ENCODE results near the gene GOT1. TPM values are rescaled to one million over a fixed set of nuclear protein-coding genes. Genes with fewer than 3 reads are reported as not detected.

GOT1 gene
- polyA plus RNA-seq, 2 donors = 29.6 to 57.8 TPM

DNA sequence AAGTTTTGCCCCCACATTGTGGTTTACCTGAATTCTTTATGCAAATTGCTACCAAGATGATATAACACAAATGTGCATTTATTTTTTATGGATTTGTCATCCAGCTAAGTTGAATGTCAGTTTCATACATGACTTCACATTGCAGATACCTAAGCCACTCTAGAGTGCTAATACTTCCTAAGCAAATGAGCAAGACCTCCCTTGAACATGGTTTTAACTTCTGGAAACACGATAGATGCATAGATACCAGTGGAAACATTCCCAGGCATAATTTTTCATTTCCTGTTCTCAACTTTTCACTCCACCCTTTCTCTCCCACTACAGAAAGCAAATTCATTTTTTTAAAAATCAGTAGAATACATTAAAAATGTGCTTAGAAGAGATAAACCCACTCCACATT lies 20.3 kb downstream of the GOT1 start:
- H3K4me3 ChIP-seq (ENCODE audit: low read depth in 1 of 2, low read length in 2 of 2) = no peak overlapping the region
- 60 to 65% methylated on average over 1 of the region's 1 CpG for WGBS, 2 donors
- H3K36me3 ChIP-seq (ENCODE audit: control insufficient read depth in 2 of 2, insufficient read depth in 2 of 2, low read length in 1 of 2) = peaks cover 4 to 5% of the 10 kb centered on the region in 2 donors
- no peaks in the 10 kb centered on the region for H3K4me1 ChIP-seq (ENCODE audit: control insufficient read depth in 2 of 2, insufficient read depth in 2 of 2, low read length in 1 of 2)
- H3K27ac ChIP-seq (ENCODE audit: low read depth in 2 of 2, low read length in 1 of 2) = no peak overlapping the region
- H3K9me3 ChIP-seq (ENCODE audit: control insufficient read depth in 2 of 2, insufficient read depth in 1 of 2, low read depth in 1 of 2, low read length in 1 of 2) = no peaks in the 10 kb centered on the region
- no peaks in the 10 kb centered on the region for H3K27me3 ChIP-seq (ENCODE audit: control insufficient read depth in 1 of 2, insufficient read depth in 2 of 2, low read length in 2 of 2)

DNA sequence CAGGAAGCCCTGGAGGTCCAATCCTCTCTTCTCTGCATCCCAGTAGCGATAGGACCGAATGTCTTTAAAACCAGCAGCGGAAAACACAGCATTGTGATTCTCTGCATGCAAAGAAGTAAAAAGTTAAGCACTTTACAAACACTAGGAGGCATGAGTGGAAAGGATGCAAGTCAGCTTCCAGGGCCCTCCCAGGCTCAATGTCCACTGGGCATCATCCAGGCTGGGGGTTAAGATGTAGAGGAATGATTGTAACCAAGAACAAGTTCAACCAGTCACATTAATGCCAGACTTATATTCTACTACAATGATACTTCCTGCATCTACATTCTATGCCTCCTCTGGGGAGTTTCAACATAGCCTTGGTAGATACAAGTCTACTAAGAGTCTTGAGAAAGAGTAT lies 24.3 kb downstream of the GOT1 start:
- Histone ChIP-seq H3K36me3 (ENCODE audit: control insufficient read depth in 2 of 2, insufficient read depth in 2 of 2, low read length in 1 of 2) (peaks cover 25 to 26% of the 10 kb centered on the region in 2 donors), H3K27ac (ENCODE audit: low read depth in 2 of 2, low read length in 1 of 2) (peak overlapping the region; percentile 52 to 56), H3K4me1 (ENCODE audit: control insufficient read depth in 2 of 2, insufficient read depth in 2 of 2, low read length in 1 of 2) (no peaks in the 10 kb centered on the region), H3K27me3 (ENCODE audit: control insufficient read depth in 1 of 2, insufficient read depth in 2 of 2, low read length in 2 of 2) (no peaks in the 10 kb centered on the region), H3K4me3 (ENCODE audit: low read depth in 1 of 2, low read length in 2 of 2) (no peak overlapping the region), H3K9me3 (ENCODE audit: control insufficient read depth in 2 of 2, insufficient read depth in 1 of 2, low read depth in 1 of 2, low read length in 1 of 2) (no peaks in the 10 kb centered on the region)
- WGBS, 2 donors = 97 to 99% methylated on average over 3 of the region's 3 CpGs

DNA sequence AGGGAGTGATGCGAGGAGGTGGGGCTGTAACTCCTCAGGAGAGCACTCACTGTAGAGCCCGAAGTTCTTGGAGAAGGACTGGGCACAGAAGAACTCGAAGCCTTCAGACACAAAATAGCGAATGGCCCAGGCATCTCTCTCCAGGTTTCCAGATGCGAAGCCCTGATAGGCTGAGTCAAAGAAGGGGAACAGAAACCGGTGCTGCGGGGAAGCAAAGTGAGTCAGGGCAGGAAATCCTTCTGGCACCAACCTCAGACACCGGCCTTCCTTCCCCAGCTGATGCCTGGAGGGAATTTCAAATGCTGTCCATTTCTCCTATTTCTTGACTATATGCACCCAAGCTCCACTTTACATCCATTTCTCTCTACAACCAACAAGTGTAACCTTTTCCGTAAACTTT lies 26.8 kb downstream of the GOT1 start:
- H3K4me1 ChIP-seq (ENCODE audit: control insufficient read depth in 2 of 2, insufficient read depth in 2 of 2, low read length in 1 of 2) = no peaks in the 10 kb centered on the region
- no peaks in the 10 kb centered on the region for H3K9me3 ChIP-seq (ENCODE audit: control insufficient read depth in 2 of 2, insufficient read depth in 1 of 2, low read depth in 1 of 2, low read length in 1 of 2)
- H3K36me3 ChIP-seq (ENCODE audit: control insufficient read depth in 2 of 2, insufficient read depth in 2 of 2, low read length in 1 of 2) = peaks cover 25 to 26% of the 10 kb centered on the region in 2 donors
- H3K4me3 ChIP-seq (ENCODE audit: low read depth in 1 of 2, low read length in 2 of 2) = no peak overlapping the region
- no peaks in the 10 kb centered on the region for H3K27me3 ChIP-seq (ENCODE audit: control insufficient read depth in 1 of 2, insufficient read depth in 2 of 2, low read length in 2 of 2)
- WGBS, 2 donors = 74 to 76% methylated on average over 9 of the region's 9 CpGs
- no peak overlapping the region for H3K27ac ChIP-seq (ENCODE audit: low read depth in 2 of 2, low read length in 1 of 2)

GRCh38 chr10:99399664-99400063 lies 30.8 kb downstream of the GOT1 start:
- Histone ChIP-seq H3K27me3 (ENCODE audit: control insufficient read depth in 1 of 2, insufficient read depth in 2 of 2, low read length in 2 of 2) (no peaks in the 10 kb centered on the region), H3K4me3 (ENCODE audit: low read depth in 1 of 2, low read length in 2 of 2) (no peak overlapping the region), H3K36me3 (ENCODE audit: control insufficient read depth in 2 of 2, insufficient read depth in 2 of 2, low read length in 1 of 2) (peaks cover 22 to 27% of the 10 kb centered on the region in 2 donors), H3K4me1 (ENCODE audit: control insufficient read depth in 2 of 2, insufficient read depth in 2 of 2, low read length in 1 of 2) (no peaks in the 10 kb centered on the region), H3K27ac (ENCODE audit: low read depth in 2 of 2, low read length in 1 of 2) (no peak overlapping the region), H3K9me3 (ENCODE audit: control insufficient read depth in 2 of 2, insufficient read depth in 1 of 2, low read depth in 1 of 2, low read length in 1 of 2) (no peaks in the 10 kb centered on the region)
- 95 to 97% methylated on average over 3 of the region's 3 CpGs for WGBS, 2 donors

DNA sequence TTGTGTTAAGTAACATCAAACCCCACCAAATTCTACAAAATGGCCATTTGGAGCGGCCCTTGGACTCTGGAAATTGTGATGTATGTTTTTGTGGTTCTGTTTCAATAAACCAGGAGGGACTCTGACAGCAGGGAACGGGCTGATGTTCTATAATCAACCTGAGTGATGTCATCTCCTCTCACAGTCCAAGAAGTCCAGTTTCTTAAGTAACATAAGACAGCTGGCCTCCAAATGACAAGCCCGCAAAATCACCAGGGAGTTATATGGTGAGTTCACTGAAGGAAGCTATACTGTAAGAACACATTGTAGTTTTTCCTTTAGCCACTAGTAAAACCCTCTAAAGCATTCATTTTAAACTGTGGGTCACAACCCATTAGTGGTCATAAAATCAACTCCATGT lies 34.0 kb downstream of the GOT1 start:
- 77 to 79% methylated on average over 3 of the region's 3 CpGs for WGBS, 2 donors
- Histone ChIP-seq H3K27ac (ENCODE audit: low read depth in 2 of 2, low read length in 1 of 2) (no peak overlapping the region), H3K36me3 (ENCODE audit: control insufficient read depth in 2 of 2, insufficient read depth in 2 of 2, low read length in 1 of 2) (peaks cover 5 to 9% of the 10 kb centered on the region in 2 donors)

DNA sequence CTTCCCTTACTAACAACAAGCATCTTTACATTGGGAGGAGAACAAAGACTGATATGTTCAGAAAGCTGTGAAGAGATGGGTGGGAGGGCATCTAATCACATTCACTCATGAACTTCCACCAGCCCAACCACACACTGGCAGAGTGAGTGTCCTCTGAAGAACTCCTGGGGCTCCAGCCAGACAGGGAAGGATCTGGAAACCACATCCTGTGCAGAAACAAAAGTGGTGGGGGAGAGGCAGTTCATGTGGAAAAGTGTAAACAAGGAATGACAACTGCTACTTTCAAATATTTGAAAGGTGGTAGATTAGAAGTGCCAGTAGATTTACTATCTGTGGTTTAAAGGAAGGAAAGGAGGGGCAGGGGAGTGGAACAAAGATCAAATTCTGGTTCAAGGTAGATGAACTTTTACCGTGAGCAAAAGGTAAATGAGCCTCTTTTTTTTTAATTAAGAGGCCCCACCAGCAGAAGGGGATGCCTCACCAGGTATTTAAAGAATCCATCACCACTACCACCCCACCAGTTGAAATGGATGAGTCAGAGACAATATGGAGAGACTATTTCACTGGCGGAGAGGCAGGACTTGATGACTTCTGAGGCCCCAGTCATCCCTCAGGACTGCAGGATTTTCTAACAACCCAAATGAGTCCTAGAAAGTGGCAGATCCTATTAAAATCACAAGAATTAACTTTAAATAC lies 34.5 kb downstream of the GOT1 start:
- Histone ChIP-seq H3K4me3 (ENCODE audit: low read depth in 1 of 2, low read length in 2 of 2) (no peak overlapping the region), H3K27me3 (ENCODE audit: control insufficient read depth in 1 of 2, insufficient read depth in 2 of 2, low read length in 2 of 2) (no peaks in the 10 kb centered on the region), H3K4me1 (ENCODE audit: control insufficient read depth in 2 of 2, insufficient read depth in 2 of 2, low read length in 1 of 2) (no peaks in the 10 kb centered on the region), H3K27ac (ENCODE audit: low read depth in 2 of 2, low read length in 1 of 2) (no peak overlapping the region), H3K9me3 (ENCODE audit: control insufficient read depth in 2 of 2, insufficient read depth in 1 of 2, low read depth in 1 of 2, low read length in 1 of 2) (no peaks in the 10 kb centered on the region), H3K36me3 (ENCODE audit: control insufficient read depth in 2 of 2, insufficient read depth in 2 of 2, low read length in 1 of 2) (peaks cover 2 to 6% of the 10 kb centered on the region in 2 donors)
- WGBS, 2 donors = 63 to 71% methylated on average over 2 of the region's 2 CpGs

More for the DNA sequence above, 34.0 kb downstream of the GOT1 start:
- H3K27me3 ChIP-seq (ENCODE audit: control insufficient read depth in 1 of 2, insufficient read depth in 2 of 2, low read length in 2 of 2) = no peaks in the 10 kb centered on the region
- H3K4me3 ChIP-seq (ENCODE audit: low read depth in 1 of 2, low read length in 2 of 2) = no peak overlapping the region
- H3K9me3 ChIP-seq (ENCODE audit: control insufficient read depth in 2 of 2, insufficient read depth in 1 of 2, low read depth in 1 of 2, low read length in 1 of 2) = no peaks in the 10 kb centered on the region
- no peaks in the 10 kb centered on the region for H3K4me1 ChIP-seq (ENCODE audit: control insufficient read depth in 2 of 2, insufficient read depth in 2 of 2, low read length in 1 of 2)

DNA sequence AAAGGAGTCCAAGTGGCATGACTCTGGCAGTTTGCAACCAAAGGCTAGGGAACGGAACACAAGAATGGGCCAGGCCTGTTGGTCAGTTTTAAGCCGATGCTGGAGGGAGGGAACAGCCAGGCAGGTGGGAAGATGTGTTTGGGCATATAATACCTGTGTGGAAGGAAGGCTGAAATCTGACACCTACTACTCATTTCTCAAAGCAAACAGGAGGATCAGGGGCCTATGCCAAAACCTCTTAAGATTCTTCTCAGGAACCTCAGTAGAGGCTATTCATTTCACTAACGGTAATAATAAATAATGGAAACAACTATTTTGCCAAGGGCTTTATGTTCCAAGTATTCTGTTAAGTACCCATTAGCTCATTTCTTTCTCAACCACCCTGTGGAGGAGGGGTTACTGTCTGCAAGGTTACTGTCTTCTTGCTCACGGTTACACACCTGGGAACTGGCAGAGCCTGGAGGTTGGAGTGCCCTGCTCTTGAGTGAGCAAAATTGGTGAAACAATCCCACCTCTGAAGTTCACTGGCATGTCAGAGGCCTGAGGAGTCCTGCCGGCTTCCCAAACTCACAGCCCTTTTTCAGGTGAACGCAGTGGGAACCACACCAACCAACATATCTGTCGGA lies 35.5 kb downstream of the GOT1 start:
- Histone ChIP-seq H3K4me3 (ENCODE audit: low read depth in 1 of 2, low read length in 2 of 2) (no peak overlapping the region), H3K27me3 (ENCODE audit: control insufficient read depth in 1 of 2, insufficient read depth in 2 of 2, low read length in 2 of 2) (no peaks in the 10 kb centered on the region), H3K4me1 (ENCODE audit: control insufficient read depth in 2 of 2, insufficient read depth in 2 of 2, low read length in 1 of 2) (no peaks in the 10 kb centered on the region), H3K36me3 (ENCODE audit: control insufficient read depth in 2 of 2, insufficient read depth in 2 of 2, low read length in 1 of 2) (peaks cover 2 to 6% of the 10 kb centered on the region in 2 donors), H3K27ac (ENCODE audit: low read depth in 2 of 2, low read length in 1 of 2) (no peak overlapping the region), H3K9me3 (ENCODE audit: control insufficient read depth in 2 of 2, insufficient read depth in 1 of 2, low read depth in 1 of 2, low read length in 1 of 2) (no peaks in the 10 kb centered on the region)
- 67 to 78% methylated on average over 7 of the region's 7 CpGs for WGBS, 2 donors

GRCh38 chr10:99394256-99394655 lies 36.2 kb downstream of the GOT1 start:
- Histone ChIP-seq H3K27me3 (ENCODE audit: control insufficient read depth in 1 of 2, insufficient read depth in 2 of 2, low read length in 2 of 2) (no peaks in the 10 kb centered on the region), H3K27ac (ENCODE audit: low read depth in 2 of 2, low read length in 1 of 2) (no peak overlapping the region), H3K4me3 (ENCODE audit: low read depth in 1 of 2, low read length in 2 of 2) (no peak overlapping the region), H3K9me3 (ENCODE audit: control insufficient read depth in 2 of 2, insufficient read depth in 1 of 2, low read depth in 1 of 2, low read length in 1 of 2) (no peaks in the 10 kb centered on the region), H3K36me3 (ENCODE audit: control insufficient read depth in 2 of 2, insufficient read depth in 2 of 2, low read length in 1 of 2) (peaks cover 2 to 6% of the 10 kb centered on the region in 2 donors), H3K4me1 (ENCODE audit: control insufficient read depth in 2 of 2, insufficient read depth in 2 of 2, low read length in 1 of 2) (no peaks in the 10 kb centered on the region)
- 52 to 64% methylated on average over 8 of the region's 8 CpGs for WGBS, 2 donors

DNA sequence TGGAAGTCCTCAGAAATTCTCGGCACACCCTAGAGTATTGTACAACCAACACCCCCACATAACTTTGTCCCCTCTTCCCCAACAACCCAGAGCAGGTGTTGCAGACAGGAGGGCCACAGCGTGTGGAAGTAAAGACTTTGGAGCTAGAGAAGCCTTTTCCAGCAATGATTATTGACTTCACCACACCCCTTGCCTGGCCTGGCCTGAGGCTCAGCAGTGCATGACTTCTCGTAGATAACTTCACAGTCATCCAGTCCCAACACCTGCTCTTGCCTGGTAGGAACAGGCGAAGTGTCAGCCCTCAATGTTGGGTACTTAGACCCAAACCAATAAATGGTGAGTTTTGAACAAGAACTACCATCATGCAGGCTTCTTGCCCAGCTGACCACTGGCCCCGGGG lies 36.7 kb downstream of the GOT1 start:
- Histone ChIP-seq H3K4me3 (ENCODE audit: low read depth in 1 of 2, low read length in 2 of 2) (no peak overlapping the region), H3K27me3 (ENCODE audit: control insufficient read depth in 1 of 2, insufficient read depth in 2 of 2, low read length in 2 of 2) (no peaks in the 10 kb centered on the region), H3K27ac (ENCODE audit: low read depth in 2 of 2, low read length in 1 of 2) (no peak overlapping the region), H3K9me3 (ENCODE audit: control insufficient read depth in 2 of 2, insufficient read depth in 1 of 2, low read depth in 1 of 2, low read length in 1 of 2) (no peaks in the 10 kb centered on the region), H3K36me3 (ENCODE audit: control insufficient read depth in 2 of 2, insufficient read depth in 2 of 2, low read length in 1 of 2) (peaks cover 2 to 4% of the 10 kb centered on the region in 2 donors), H3K4me1 (ENCODE audit: control insufficient read depth in 2 of 2, insufficient read depth in 2 of 2, low read length in 1 of 2) (no peaks in the 10 kb centered on the region)
- WGBS, 2 donors = 80 to 83% methylated on average over 5 of the region's 5 CpGs

DNA sequence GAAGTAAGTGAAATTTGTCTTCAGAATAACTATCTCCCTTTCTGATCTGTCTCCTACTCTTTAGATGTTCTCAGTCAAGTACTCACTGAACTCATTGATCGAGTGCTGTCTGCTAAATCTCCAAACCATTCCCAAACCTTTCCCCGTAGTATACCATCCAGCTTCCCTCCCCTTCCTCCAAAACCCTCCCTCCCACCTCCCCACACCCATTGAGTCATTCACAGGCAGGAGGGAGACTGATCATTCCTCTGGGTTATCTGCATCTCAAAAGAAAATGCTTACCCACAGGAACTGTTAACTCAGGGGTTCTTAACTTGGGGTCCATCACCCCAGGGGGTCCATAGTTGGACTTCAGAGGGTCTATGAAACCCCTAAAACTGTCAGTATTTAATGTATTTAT lies 37.4 kb downstream of the GOT1 start:
- 53 to 57% methylated on average over 2 of the region's 2 CpGs for WGBS, 2 donors
- Histone ChIP-seq H3K36me3 (ENCODE audit: control insufficient read depth in 2 of 2, insufficient read depth in 2 of 2, low read length in 1 of 2) (peaks cover 2 to 3% of the 10 kb centered on the region in 2 donors), H3K27me3 (ENCODE audit: control insufficient read depth in 1 of 2, insufficient read depth in 2 of 2, low read length in 2 of 2) (no peaks in the 10 kb centered on the region), H3K9me3 (ENCODE audit: control insufficient read depth in 2 of 2, insufficient read depth in 1 of 2, low read depth in 1 of 2, low read length in 1 of 2) (no peaks in the 10 kb centered on the region), H3K27ac (ENCODE audit: low read depth in 2 of 2, low read length in 1 of 2) (no peak overlapping the region), H3K4me3 (ENCODE audit: low read depth in 1 of 2, low read length in 2 of 2) (no peak overlapping the region), H3K4me1 (ENCODE audit: control insufficient read depth in 2 of 2, insufficient read depth in 2 of 2, low read length in 1 of 2) (no peaks in the 10 kb centered on the region)
